Gastrocnemius medialis (tissue), 4 donors: Measurements from ENCODE around the gene CFDP1.

ENCODE experiments used
- CTCF ChIP-seq, 5 experiments: fragments of 450-650 bp in 3 of 5; fragments of 200-600 bp in 2 of 5; sonication (generic) in 2 of 5; IDR thresholded peaks in 4 of 5; conservative IDR thresholded peaks in 1 of 5; 1 replicate in 4 of 5; 2 replicates in 1 of 5; pipeline ENCODE4 v1.5.1; 2016 to 2019; ENCODE audit warnings: antibody characterized with exemption in 5 of 5, mild to moderate bottlenecking in 3 of 5, moderate library complexity in 3 of 5
- POLR2A ChIP-seq, 2 donors: fragments of 450-650 bp; IDR thresholded peaks; one replicate each; pipeline ENCODE4 v1.6.1; 2017; ENCODE audit warnings: antibody characterized with exemption in 2 of 2, mild to moderate bottlenecking in 2 of 2, moderate library complexity in 2 of 2

GRCh38 chr16:75382611-75383010, 50.7 kb downstream of the CFDP1 start:
- no peak for TF ChIP-seq CTCF (IDR thresholded peaks at IDR 0.05 in 4 of 5, conservative IDR thresholded peaks at IDR 0.05 in 1 of 5)
- TF ChIP-seq POLR2A (IDR thresholded peaks at IDR 0.05), result no peak
